Natural killer cell (primary cell): ENCODE data around the gene ACSM3. TPM values are rescaled to one million over a fixed set of nuclear protein-coding genes. Genes with fewer than 3 reads are reported as not detected.

Experiments
- ATAC-seq, 3 donors: fragments of 150-1000 bp in 2 of 3; fragments of 200-7000 bp in 1 of 3; cut with Tn5 transposase; 1 replicate in 1 of 3; 2 replicates in 2 of 3; pipeline ENCODE4 v1.10.0; 2021; ENCODE audit warnings: mild to moderate bottlenecking in 2 of 3, moderate library complexity in 2 of 3
- DNase-seq, 2 donors: peaks; one replicate each; pipeline versions ENCODE4 v3.0.0 to v3.0.0-alpha.2; 2013 to 2021; ENCODE audit warnings: mixed read lengths in 1 of 2
- H3K27ac ChIP-seq: one replicate; pipeline ENCODE4 v1.5.1; 2013; ENCODE audit warnings: mild to moderate bottlenecking, low read length
- H3K27me3 ChIP-seq: one replicate; pipeline ENCODE4 v1.6.1; 2013; ENCODE audit warnings: low read length; ENCODE audit not compliant: control insufficient read depth, insufficient read depth
- H3K36me3 ChIP-seq: one replicate; pipeline ENCODE4 v1.6.1; 2013; ENCODE audit warnings: low read length; ENCODE audit not compliant: control insufficient read depth, insufficient read depth
- H3K4me1 ChIP-seq: one replicate; pipeline ENCODE4 v1.6.1; 2013; ENCODE audit warnings: low read length; ENCODE audit not compliant: control insufficient read depth, insufficient read depth
- H3K4me3 ChIP-seq: one replicate; pipeline ENCODE4 v1.5.1; 2013; ENCODE audit warnings: low read length
- H3K9me3 ChIP-seq: one replicate; pipeline ENCODE4 v1.6.1; 2013; ENCODE audit warnings: low read length; ENCODE audit not compliant: control insufficient read depth, insufficient read depth
- H3K27ac Mint-ChIP-seq, 2 donors: one replicate each; pipeline ENCODE4 v1.8.0; 2022; ENCODE audit warnings: mild to moderate bottlenecking in 2 of 2, mixed read lengths in 2 of 2, moderate library complexity in 1 of 2
- H3K27me3 Mint-ChIP-seq, 2 donors: one replicate each; pipeline ENCODE4 v1.8.0; 2022; ENCODE audit warnings: low read depth in 2 of 2, mixed read lengths in 2 of 2
- H3K36me3 Mint-ChIP-seq: one replicate; pipeline ENCODE4 v1.8.0; 2022; ENCODE audit warnings: mixed read lengths
- H3K4me1 Mint-ChIP-seq, 2 donors: one replicate each; pipeline ENCODE4 v1.8.0; 2022; ENCODE audit warnings: mixed read lengths in 2 of 2
- H3K4me3 Mint-ChIP-seq: one replicate; pipeline ENCODE4 v1.8.0; 2022; ENCODE audit warnings: mild to moderate bottlenecking, moderate library complexity, mixed read lengths
- H3K9me3 Mint-ChIP-seq, 2 donors: one replicate each; pipeline ENCODE4 v1.8.0; 2022; ENCODE audit warnings: mixed read lengths in 2 of 2
- WGBS: methylation state at CpG from one replicate; pipeline ENCODE4 v1.1.7; 2013; ENCODE audit warnings: missing lambda C conversion rate; ENCODE audit not compliant: insufficient coverage; 5-methylcytosine and 5-hydroxymethylcytosine counted together
- intact Hi-C: fragments of 100-400 bp; cut with micrococcal nuclease; formaldehyde crosslinking; loops from one replicate; pipeline ENCODE4 v1.14.2; 2022
- total RNA-seq, 4 donors: library from RNA; stranded (reverse); fragments of 120-200 nt in 1 of 4; gene quantifications; one replicate each; pipeline versions ENCODE4 v1.2.3 to v1.2.4, GENCODE V29; 2013 to 2022
- TF ChIP-seq, protein P1 (sequence below): fragments of 200-600 bp; IDR thresholded peaks from one replicate; pipeline ENCODE4 v1.8.0; 2022; ENCODE audit warnings: antibody characterized with exemption

ACSM3 gene
- total RNA-seq, 3 donors from 2014 or later (not counting 1 experiment from before 2014, with no cell fraction given) = 3.7 to 4.4 (median 4.4) TPM

DNA sequence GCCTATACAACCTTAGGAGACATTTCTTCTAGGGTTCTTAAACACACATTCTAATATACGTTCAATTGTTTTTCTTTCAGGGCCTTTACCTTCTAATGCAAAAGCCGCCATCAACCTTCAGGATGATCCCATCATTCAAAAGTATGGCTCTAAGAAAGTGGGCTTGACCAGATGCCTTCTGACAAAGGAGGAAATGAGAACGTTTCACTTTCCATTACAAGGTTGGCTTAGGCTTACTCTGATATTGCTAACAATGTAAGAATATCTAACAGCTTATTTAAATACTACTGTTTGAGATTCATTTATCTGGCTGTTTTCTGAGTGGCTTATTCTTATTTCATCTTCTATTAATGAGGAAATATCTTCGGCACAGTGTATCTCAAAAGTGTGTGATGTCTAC, 57.9 kb downstream of the ACSM3 start:
- WGBS = 96% methylated on average over 2 of the region's 4 CpGs
- H3K27ac Mint-ChIP-seq = no peak overlapping the region

DNA sequence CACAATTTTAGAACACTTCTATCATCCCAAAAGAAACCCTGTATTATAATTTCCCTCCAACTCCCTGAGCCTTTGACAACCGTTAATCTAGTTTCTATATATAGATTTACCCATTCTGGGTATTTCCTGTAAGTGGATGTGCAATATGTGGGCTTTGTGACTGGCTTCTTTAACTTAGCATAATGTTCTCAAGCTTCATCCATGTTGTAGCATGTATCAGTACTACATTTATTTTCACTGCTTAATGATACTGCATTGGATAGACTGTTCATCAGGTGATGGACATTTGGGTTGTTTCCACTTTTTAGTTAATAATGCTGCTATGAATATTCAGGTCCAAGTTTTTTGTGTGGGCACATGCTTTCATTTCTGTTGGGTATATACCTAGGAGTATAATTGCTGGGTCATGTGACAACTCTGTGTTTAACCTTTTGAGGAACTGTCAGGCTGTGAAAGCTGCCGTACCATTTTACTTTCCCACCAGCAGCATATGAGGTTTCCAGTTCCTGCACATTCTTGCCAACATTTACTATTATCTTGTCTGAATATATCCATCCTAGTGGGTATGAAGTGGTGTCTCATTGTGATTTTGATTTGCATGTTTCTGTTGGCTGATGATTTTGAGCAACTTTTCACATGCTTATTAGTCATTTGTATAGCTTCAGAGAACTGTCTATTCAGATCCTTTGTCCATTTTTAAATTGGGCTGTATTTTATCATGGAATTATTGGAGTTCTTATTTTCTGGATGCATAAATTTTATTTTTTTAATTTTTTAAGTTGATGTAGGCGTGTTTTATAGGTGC, 58.9 kb downstream of the ACSM3 start:
- Histone ChIP-seq H3K27ac (no peak overlapping the region), H3K36me3 (no peaks in the 10 kb centered on the region), H3K4me1 (no peaks in the 10 kb centered on the region), H3K27me3 (no peaks in the 10 kb centered on the region), H3K9me3 (no peaks in the 10 kb centered on the region), H3K4me3 (no peak overlapping the region)
- Mint-ChIP-seq H3K4me1 (peaks cover 0 to 7% of the 10 kb centered on the region in 2 donors), H3K36me3 (no peaks in the 10 kb centered on the region), H3K9me3 (no peaks in the 10 kb centered on the region), H3K27ac (no peak overlapping the region), H3K27me3 (no peaks in the 10 kb centered on the region), H3K4me3 (no peak overlapping the region)
- WGBS = 100% methylated on average over 1 of the region's 3 CpGs
- intact Hi-C loops = no loop called here
- TF ChIP-seq, protein P1, sequence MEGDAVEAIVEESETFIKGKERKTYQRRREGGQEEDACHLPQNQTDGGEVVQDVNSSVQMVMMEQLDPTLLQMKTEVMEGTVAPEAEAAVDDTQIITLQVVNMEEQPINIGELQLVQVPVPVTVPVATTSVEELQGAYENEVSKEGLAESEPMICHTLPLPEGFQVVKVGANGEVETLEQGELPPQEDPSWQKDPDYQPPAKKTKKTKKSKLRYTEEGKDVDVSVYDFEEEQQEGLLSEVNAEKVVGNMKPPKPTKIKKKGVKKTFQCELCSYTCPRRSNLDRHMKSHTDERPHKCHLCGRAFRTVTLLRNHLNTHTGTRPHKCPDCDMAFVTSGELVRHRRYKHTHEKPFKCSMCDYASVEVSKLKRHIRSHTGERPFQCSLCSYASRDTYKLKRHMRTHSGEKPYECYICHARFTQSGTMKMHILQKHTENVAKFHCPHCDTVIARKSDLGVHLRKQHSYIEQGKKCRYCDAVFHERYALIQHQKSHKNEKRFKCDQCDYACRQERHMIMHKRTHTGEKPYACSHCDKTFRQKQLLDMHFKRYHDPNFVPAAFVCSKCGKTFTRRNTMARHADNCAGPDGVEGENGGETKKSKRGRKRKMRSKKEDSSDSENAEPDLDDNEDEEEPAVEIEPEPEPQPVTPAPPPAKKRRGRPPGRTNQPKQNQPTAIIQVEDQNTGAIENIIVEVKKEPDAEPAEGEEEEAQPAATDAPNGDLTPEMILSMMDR = no peak
- DNase-seq = no peak
- no peak for ATAC-seq

More for the DNA sequence above, 57.9 kb downstream of the ACSM3 start:
- TF ChIP-seq, protein P1 = no peak
- Mint-ChIP-seq H3K27me3 (no peaks in the 10 kb centered on the region), H3K4me3 (no peak overlapping the region), H3K36me3 (no peaks in the 10 kb centered on the region), H3K4me1 (peaks cover 0 to 7% of the 10 kb centered on the region in 2 donors), H3K9me3 (no peaks in the 10 kb centered on the region)
- Histone ChIP-seq H3K36me3 (no peaks in the 10 kb centered on the region), H3K4me3 (no peak overlapping the region), H3K4me1 (no peaks in the 10 kb centered on the region), H3K27me3 (no peaks in the 10 kb centered on the region), H3K9me3 (no peaks in the 10 kb centered on the region), H3K27ac (no peak overlapping the region)
- DNase-seq = no peak
- intact Hi-C loops = no loop called here
- no peak for ATAC-seq

DNA sequence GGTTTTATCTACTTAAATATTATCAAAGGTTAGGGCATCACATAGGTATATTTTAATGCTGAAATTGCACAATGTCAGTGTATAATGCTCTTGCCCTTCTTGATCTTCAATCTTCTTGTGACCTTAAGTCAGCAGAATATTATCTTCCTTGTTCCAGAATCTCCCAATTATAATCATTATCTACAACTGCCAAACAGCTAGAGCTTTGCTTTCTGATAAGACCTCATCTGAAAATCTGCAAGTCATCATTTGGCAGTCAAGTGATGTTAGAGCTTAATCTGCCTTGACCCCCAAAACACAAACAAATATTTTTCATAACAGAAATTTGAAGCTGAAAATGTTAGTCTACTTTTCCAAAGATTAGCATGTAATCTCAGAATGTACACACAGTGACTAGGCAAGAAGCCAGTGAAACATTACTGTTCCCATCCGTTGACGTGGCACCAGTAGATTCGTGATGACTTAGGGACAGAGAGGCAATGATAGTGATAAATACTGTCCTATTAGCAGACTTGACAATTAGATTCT, 62.3 kb downstream of the ACSM3 start:
- DNase-seq (no peak), ATAC-seq (peak in 1 of 3 donors; percentile 56)
- H3K36me3 ChIP-seq = no peaks in the 10 kb centered on the region
- H3K9me3 ChIP-seq = no peaks in the 10 kb centered on the region
- peaks cover 0 to 7% of the 10 kb centered on the region in 2 donors for H3K4me1 Mint-ChIP-seq
- TF ChIP-seq, protein P1 = no peak
- intact Hi-C loops = no loop called here
- no peaks in the 10 kb centered on the region for H3K27me3 ChIP-seq
- H3K4me3 ChIP-seq = no peak overlapping the region
- no peaks in the 10 kb centered on the region for H3K27me3 Mint-ChIP-seq
- no peaks in the 10 kb centered on the region for H3K36me3 Mint-ChIP-seq
- H3K4me1 ChIP-seq = no peaks in the 10 kb centered on the region
- 86% methylated on average over 3 of the region's 3 CpGs for WGBS
- H3K27ac Mint-ChIP-seq = no peak overlapping the region
- H3K4me3 Mint-ChIP-seq = no peak overlapping the region
- H3K9me3 Mint-ChIP-seq = no peaks in the 10 kb centered on the region
- no peak overlapping the region for H3K27ac ChIP-seq
